ENCODE data around the gene KCNQ4. TPM values are rescaled to one million over a fixed set of nuclear protein-coding genes. Genes with fewer than 3 reads are reported as not detected.

Gene KCNQ4
- total and polyA plus RNA-seq, 2 of the 8 experiments (the other 6 are each of a cell fraction or from before 2014, with no cell fraction given), result 2.2 to 3.9 TPM

- Histone ChIP-seq H3K79me1 (ENCODE audit: low read depth, low read length) (no peaks in the 10 kb centered on the region), H4K91ac (replicated peaks; ENCODE audit: insufficient read length, low read length) (no peak overlapping the region), H3K56ac (replicated peaks; ENCODE audit: insufficient read length, low read depth, low read length) (no peak overlapping the region), H3K18ac (ENCODE audit: extremely low read depth, low read length) (no peak overlapping the region), H3K23me2 (ENCODE audit: low read depth, low read length) (peaks cover 3% of the 10 kb centered on the region; the same call in 1 of the 2 replicates), H3K4me3 (ENCODE audit: extremely low read depth in 1 of 4, insufficient read depth in 2 of 4, low read depth in 3 of 4, low read length in 4 of 4) (peak overlapping the region in 1 of 4 experiments; percentile 51; a peak in 5 of 8 replicates), H2AFZ (ENCODE audit: low read length) (no peak overlapping the region), H3K9ac (replicated peaks in 1 of 4; ENCODE audit: extremely low read depth in 1 of 4, low read depth in 3 of 4, low read length in 3 of 4) (no peak overlapping the region), H4K5ac (ENCODE audit: insufficient read length, low read depth, low read length) (no peak overlapping the region), H3K14ac (ENCODE audit: insufficient read length) (no peak overlapping the region), H4K8ac (ENCODE audit: extremely low read depth, insufficient read depth, low read length) (no peak overlapping the region), H2BK120ac (replicated peaks; ENCODE audit: low read depth, low read length) (no peak overlapping the region), H2AK5ac (ENCODE audit: low read depth, low read length) (no peak overlapping the region), H3K4me1 (replicated peaks in 1 of 4; ENCODE audit: control insufficient read depth in 3 of 4, insufficient read depth in 4 of 4, low read length in 3 of 4) (peaks cover 9 to 33% (median 25%) of the 10 kb centered on the region in 4 experiments), H2BK5ac (ENCODE audit: low read depth, low read length) (no peak overlapping the region), H3K27me3 (replicated peaks in 1 of 4; ENCODE audit: control insufficient read depth in 3 of 4, extremely low read depth in 1 of 4, insufficient read depth in 3 of 4, low read length in 3 of 4) (peaks cover 0 to 6% (median 4%) of the 10 kb centered on the region in 4 experiments; a peak in 3 of 7 replicates), H3K36me3 (ENCODE audit: control insufficient read depth in 2 of 4, insufficient read depth in 4 of 4, low read length in 3 of 4) (no peaks in the 10 kb centered on the region), H2BK20ac (ENCODE audit: low read length) (no peak overlapping the region), H3K79me2 (ENCODE audit: control insufficient read depth in 1 of 2, insufficient read depth in 2 of 2, low read length in 2 of 2) (no peaks in the 10 kb centered on the region), H3K4me2 (ENCODE audit: insufficient read depth in 1 of 2, low read depth in 2 of 2, low read length in 2 of 2) (peak overlapping the region; percentile 57 to 73), H3K27ac (ENCODE audit: low read depth, low read length) (no peak overlapping the region), H4K20me1 (replicated peaks in 1 of 2; ENCODE audit: control insufficient read depth in 1 of 2, insufficient read depth in 2 of 2, low read length in 2 of 2) (no peaks in the 10 kb centered on the region), H2BK12ac (ENCODE audit: low read depth, low read length) (0 out of 2 replicates have a peak overlapping the region, but pooled peaks have one; percentile 81), H3K4ac (replicated peaks; ENCODE audit: insufficient read length, low read depth, low read length) (no peak overlapping the region), H3K9me3 (ENCODE audit: insufficient read depth in 2 of 2, low read depth in 1 of 2, low read length in 1 of 2) (no peaks in the 10 kb centered on the region), H3K23ac (ENCODE audit: insufficient read length) (no peak overlapping the region), H2BK15ac (ENCODE audit: low read length) (no peak overlapping the region)
- no peak for DNase-seq (ENCODE audit: low read depth in 1 of 2, low spot score in 2 of 2)
- 89% methylated on average over 3 of the region's 3 CpGs; no CpG with 5 or more reads in 1 of the 2 experiments for WGBS, 2 experiments (ENCODE audit: extremely low coverage in 1 of 2, insufficient coverage in 1 of 2, insufficient read length in 1 of 2, insufficient replicate concordance in 2 of 2, low coverage in 1 of 2, low lambda C conversion rate in 2 of 2, missing lambda C conversion rate in 1 of 2)
- no peak for FAIRE-seq
- CTCF ChIA-PET (ENCODE audit: partially characterized antibody), result interaction anchor here (2.2 to 24.5 kb wide), 2 partner anchors 25 to 147 kb away, joined by 7 to 325 read pairs; no protein-coding TSS in a partner anchor
- POLR2A ChIA-PET (ENCODE audit: partially characterized antibody), result interaction anchor here (1.0 to 1.6 kb wide), 5 partner anchors 10 to 111 kb away, joined by 3 to 7 read pairs (median 3); partner anchors contain the start of gene NFYC
- TF ChIP-seq TCF12 (IDR thresholded peaks at IDR 0.05; ENCODE audit: low read depth, low read length), result no peak
- TF ChIP-seq CHD2 (IDR thresholded peaks at IDR 0.05; ENCODE audit: low read length), result no peak
- TF ChIP-seq USF2 (IDR thresholded peaks at IDR 0.05; ENCODE audit: low read length), result no peak
- no peak for TF ChIP-seq SIRT6 (IDR thresholded peaks at IDR 0.05; ENCODE audit: low read length)
- no peak for TF ChIP-seq HDAC6 (IDR thresholded peaks at IDR 0.05; ENCODE audit: low read depth, low read length)
- TF ChIP-seq POLR2A (IDR thresholded peaks at IDR 0.05; ENCODE audit: control extremely low read depth in 1 of 2, low read depth in 2 of 2, low read length in 2 of 2), result no peak
- TF ChIP-seq GTF2F1 (IDR thresholded peaks at IDR 0.05; ENCODE audit: borderline replicate concordance, low read depth, low read length), result no peak
- no peak for TF ChIP-seq ASH2L (IDR thresholded peaks at IDR 0.05; ENCODE audit: low read length)
- no peak for TF ChIP-seq ATF3 (IDR thresholded peaks at IDR 0.05; ENCODE audit: insufficient read depth, low read depth, low read length)
- TF ChIP-seq MAFK (IDR thresholded peaks at IDR 0.05; ENCODE audit: low read depth, low read length), result no peak
- TF ChIP-seq TAF7 (optimal IDR thresholded peaks at IDR 0.05; ENCODE audit: borderline replicate concordance, low read depth, low read length), result no peak
- no peak for TF ChIP-seq SIN3A (conservative IDR thresholded peaks at IDR 0.05 in 1 of 2, IDR thresholded peaks at IDR 0.05 in 1 of 2; ENCODE audit: low read depth in 1 of 2, low read length in 2 of 2)
- TF ChIP-seq POU5F1 (IDR thresholded peaks at IDR 0.05; ENCODE audit: low read depth, low read length), result no peak
- no peak for TF ChIP-seq CHD1 (IDR thresholded peaks at IDR 0.05; ENCODE audit: low read depth, low read length)
Observed at GRCh38 chr1:40801742-40802077, 18.1 kb downstream of the KCNQ4 start.
